Measurements from ENCODE around the gene DHX35. TPM values are rescaled to one million over a fixed set of nuclear protein-coding genes. Genes with fewer than 3 reads are reported as not detected.

The DHX35 gene
- total RNA-seq, 1 experiment from 2014 or later = 11.2 TPM

DNA sequence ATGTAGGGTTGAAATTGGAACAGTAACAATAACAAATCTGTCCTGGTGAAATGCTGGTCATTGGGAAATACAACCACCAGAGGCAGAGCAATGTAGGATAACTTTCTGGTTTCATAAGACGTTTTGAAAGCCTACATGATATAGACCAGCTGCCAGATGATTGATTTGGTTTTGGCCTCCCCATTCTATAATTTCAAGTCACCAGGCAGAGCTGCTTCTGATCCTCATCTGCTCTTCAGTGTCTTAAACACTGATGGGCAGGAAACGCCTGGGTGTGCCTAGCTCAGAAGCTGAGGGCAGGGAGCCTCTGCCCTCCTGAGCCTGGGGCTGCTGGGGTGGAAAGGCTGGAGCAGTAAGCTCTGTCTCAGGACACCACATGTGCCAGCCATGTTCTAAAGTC, 24.5 kb downstream of the DHX35 start:
- H3K79me2 ChIP-seq (ENCODE audit: insufficient read depth, low read length) = peaks cover 11% of the 10 kb centered on the region; the same call in 1 of the 2 replicates
- H2AFZ ChIP-seq (ENCODE audit: low read depth, low read length, poor library complexity, severe bottlenecking) = no peak overlapping the region
- H3K27me3 ChIP-seq (ENCODE audit: insufficient read depth, low read length) = no peaks in the 10 kb centered on the region
- H3K36me3 ChIP-seq (ENCODE audit: control insufficient read depth in 1 of 2, insufficient read depth in 2 of 2, low read length in 2 of 2) = peaks cover 2 to 6% of the 10 kb centered on the region in 2 experiments; a peak in 1 of 4 replicates
- CTCF ChIA-PET = interaction anchor here (1.0 kb wide), 1 partner anchor 25 kb away, joined by 3 read pairs; the partner anchor contains the start of gene DHX35
- H4K20me1 ChIP-seq (ENCODE audit: insufficient read depth) = 0 out of 2 replicates have a peak, but pooled peaks cover 4% of the 10 kb centered on the region
- intact Hi-C loops (cut with micrococcal nuclease) = no loop called here
- POLR2A ChIA-PET = no interaction called here
- no peak overlapping the region for H3K9ac ChIP-seq (ENCODE audit: low read length)
- RAD21 ChIA-PET (ENCODE audit: low non-redundant PET in 1 of 2, low total read pairs in 2 of 2, uncharacterized antibody in 2 of 2, unreplicated experiment in 2 of 2) = no interaction called here
- TF ChIP-seq POLR2AphosphoS5 (IDR thresholded peaks at IDR 0.05; ENCODE audit: low read depth, low read length) = no peak
- no peak for TF ChIP-seq YY1 (IDR thresholded peaks at IDR 0.05; ENCODE audit: extremely low read depth, insufficient replicate concordance, low read depth, low read length)
- no peak for TF ChIP-seq RAD21 (IDR thresholded peaks at IDR 0.05; ENCODE audit: low read depth)
- no peak for TF ChIP-seq SP1 (IDR thresholded peaks at IDR 0.05; ENCODE audit: low read depth)
- TF ChIP-seq, protein P1, sequence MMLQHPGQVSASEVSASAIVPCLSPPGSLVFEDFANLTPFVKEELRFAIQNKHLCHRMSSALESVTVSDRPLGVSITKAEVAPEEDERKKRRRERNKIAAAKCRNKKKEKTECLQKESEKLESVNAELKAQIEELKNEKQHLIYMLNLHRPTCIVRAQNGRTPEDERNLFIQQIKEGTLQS (IDR thresholded peaks at IDR 0.05) = no peak
- TF ChIP-seq, protein P2, sequence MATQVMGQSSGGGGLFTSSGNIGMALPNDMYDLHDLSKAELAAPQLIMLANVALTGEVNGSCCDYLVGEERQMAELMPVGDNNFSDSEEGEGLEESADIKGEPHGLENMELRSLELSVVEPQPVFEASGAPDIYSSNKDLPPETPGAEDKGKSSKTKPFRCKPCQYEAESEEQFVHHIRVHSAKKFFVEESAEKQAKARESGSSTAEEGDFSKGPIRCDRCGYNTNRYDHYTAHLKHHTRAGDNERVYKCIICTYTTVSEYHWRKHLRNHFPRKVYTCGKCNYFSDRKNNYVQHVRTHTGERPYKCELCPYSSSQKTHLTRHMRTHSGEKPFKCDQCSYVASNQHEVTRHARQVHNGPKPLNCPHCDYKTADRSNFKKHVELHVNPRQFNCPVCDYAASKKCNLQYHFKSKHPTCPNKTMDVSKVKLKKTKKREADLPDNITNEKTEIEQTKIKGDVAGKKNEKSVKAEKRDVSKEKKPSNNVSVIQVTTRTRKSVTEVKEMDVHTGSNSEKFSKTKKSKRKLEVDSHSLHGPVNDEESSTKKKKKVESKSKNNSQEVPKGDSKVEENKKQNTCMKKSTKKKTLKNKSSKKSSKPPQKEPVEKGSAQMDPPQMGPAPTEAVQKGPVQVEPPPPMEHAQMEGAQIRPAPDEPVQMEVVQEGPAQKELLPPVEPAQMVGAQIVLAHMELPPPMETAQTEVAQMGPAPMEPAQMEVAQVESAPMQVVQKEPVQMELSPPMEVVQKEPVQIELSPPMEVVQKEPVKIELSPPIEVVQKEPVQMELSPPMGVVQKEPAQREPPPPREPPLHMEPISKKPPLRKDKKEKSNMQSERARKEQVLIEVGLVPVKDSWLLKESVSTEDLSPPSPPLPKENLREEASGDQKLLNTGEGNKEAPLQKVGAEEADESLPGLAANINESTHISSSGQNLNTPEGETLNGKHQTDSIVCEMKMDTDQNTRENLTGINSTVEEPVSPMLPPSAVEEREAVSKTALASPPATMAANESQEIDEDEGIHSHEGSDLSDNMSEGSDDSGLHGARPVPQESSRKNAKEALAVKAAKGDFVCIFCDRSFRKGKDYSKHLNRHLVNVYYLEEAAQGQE (IDR thresholded peaks at IDR 0.05; ENCODE audit: low read depth) = no peak
- no peak overlapping the region for H3K4me2 ChIP-seq (ENCODE audit: low read length)
- no peak overlapping the region for H3K27ac ChIP-seq (ENCODE audit: low read depth, low read length)
- no peaks in the 10 kb centered on the region for H3K9me3 ChIP-seq (ENCODE audit: control insufficient read depth in 1 of 2, insufficient read depth in 1 of 2, low read depth in 1 of 2, low read length in 2 of 2)
- no peaks in the 10 kb centered on the region for H3K9me2 ChIP-seq (ENCODE audit: insufficient read depth)
- no peak for ATAC-seq
- no peak for DNase-seq (ENCODE audit: low read depth, low spot score)
- no peak overlapping the region for H3K4me3 ChIP-seq (replicated peaks in 1 of 2; ENCODE audit: low read depth in 1 of 2, low read length in 2 of 2)
- BruUV-seq (replicated peaks) = no TSS peak
- peaks cover 10 to 15% of the 10 kb centered on the region in 2 experiments for H3K4me1 ChIP-seq (ENCODE audit: control insufficient read depth in 1 of 2, insufficient read depth in 2 of 2, low read length in 2 of 2)

All from HCT116 (cell line).